ENCODE data around the gene ZNF107.
"Not testable (repeated sequence)": the region's sequence is repeated elsewhere in the genome, so short reads cannot be mapped to it uniquely, and the experiment has no call there.

ZNF107 gene

DNA sequence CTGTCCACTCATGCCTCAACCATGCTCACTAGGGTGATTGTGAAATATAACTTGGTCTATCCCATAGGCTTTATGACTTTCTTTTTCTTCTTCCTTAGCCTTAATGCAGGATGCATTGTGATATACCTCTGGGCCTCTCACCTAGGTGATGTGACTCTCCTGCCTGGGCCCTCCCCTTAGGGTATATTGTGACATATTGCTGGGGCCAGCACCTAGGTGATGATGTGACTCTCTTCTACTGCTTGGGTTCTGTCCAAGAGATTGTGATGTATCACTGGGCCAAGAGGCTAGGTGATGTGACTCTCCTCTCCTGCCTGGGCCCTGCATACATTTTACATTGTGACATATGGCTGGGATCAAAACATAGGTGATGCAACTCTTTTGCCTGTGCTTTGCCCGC is 14.7 kb upstream of the ZNF107 start:
- TF ChIP-seq CTCF (conservative IDR thresholded peaks at IDR 0.05), result no peak

GRCh38 chr7:64651632-64652165 is 14.2 kb upstream of the ZNF107 start:
- no peak for TF ChIP-seq CTCF (conservative IDR thresholded peaks at IDR 0.05)

More for the DNA sequence above, 14.7 kb upstream of the ZNF107 start:
- no peak overlapping the region for H3K27ac ChIP-seq

GRCh38 chr7:64653721-64654401 is 12.1 kb upstream of the ZNF107 start:
- H3K27ac ChIP-seq, result no peak overlapping the region
- no peak for TF ChIP-seq CTCF (conservative IDR thresholded peaks at IDR 0.05)

More at GRCh38 chr7:64651632-64652165, 14.2 kb upstream of the ZNF107 start:
- no peak overlapping the region for H3K27ac ChIP-seq

GRCh38 chr7:64654796-64655548 is 11.0 kb upstream of the ZNF107 start:
- H3K27ac ChIP-seq, result no peak overlapping the region
- TF ChIP-seq CTCF (conservative IDR thresholded peaks at IDR 0.05), result no peak

GRCh38 chr7:64655811-64656210 is 10.1 kb upstream of the ZNF107 start:
- H3K27ac ChIP-seq, result no peak overlapping the region
- TF ChIP-seq CTCF (conservative IDR thresholded peaks at IDR 0.05), result no peak

DNA sequence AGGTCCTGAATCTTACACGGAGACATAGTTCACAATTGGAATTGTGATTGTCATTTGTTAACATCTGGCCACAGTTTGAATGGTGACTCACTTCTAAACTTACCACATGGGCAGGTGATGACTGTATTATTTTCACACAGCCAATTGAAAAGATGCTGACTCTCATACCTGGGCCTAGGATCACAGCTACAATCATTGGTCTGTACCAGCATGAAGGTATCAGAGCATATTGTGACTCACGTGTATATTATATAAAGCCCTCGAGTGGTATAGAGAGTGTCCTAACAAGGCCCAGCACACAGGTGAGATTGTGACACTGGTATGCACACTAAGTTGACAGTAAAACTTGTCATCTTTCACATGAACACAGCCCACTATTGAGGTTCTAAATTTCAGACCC is 9.4 kb upstream of the ZNF107 start:
- no peak for TF ChIP-seq CTCF (conservative IDR thresholded peaks at IDR 0.05)

DNA sequence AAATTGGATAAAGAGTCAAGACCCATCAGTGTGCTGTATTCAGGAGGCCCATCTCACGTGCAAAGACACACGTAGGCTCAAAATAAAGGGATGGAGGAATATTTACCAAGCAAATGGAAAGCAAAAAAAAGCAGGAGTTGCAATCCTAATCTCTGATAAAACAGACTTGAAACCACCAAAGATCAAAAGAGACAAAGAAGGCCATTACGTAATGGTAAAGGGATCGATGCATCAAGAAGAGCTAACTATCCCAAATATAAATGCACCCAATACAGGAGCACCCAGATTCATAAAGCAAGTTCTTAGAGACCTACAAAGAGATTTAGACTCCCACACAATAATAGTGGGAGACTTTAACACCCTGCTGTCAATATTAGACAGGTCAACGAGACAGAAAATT is 3.8 kb upstream of the ZNF107 start:
- H3K27ac ChIP-seq, result not testable (repeated sequence)

More for the DNA sequence above, 9.4 kb upstream of the ZNF107 start:
- no peak overlapping the region for H3K27ac ChIP-seq

DNA sequence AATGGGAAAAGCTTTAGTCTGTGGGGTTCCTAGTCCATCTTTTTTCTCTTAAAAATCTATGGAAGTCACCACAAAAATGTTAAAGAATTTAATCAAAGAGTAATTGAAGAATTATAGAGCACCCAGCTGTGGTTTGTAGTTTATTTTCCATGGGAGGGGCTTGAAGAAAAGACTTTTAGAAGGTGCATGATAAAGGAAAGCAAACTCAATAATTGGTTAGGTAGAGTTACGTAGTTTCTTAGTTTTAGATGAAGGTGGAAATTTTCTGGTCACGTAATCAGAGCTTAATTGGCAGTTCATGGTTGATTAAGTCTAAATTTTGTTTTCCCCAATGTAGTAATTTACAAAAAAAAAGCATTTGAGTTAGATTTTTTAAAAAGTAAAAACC is 724 bp downstream of the ZNF107 start:
- TF ChIP-seq CTCF (conservative IDR thresholded peaks at IDR 0.05), result no peak
- peak overlapping the region; percentile 87 for H3K27ac ChIP-seq

Data from VCaP (cell line).